ENCODE measurements around the gene TMPRSS9.

TMPRSS9 gene

GRCh38 chr19:2329501-2329916 is 30.6 kb upstream of the TMPRSS9 start:
- peak overlapping the region; percentile 99 for H3K4me3 ChIP-seq (replicated peaks; ENCODE audit: low read depth, low read length)
- DNase-seq (ENCODE audit: extremely low read depth, low read depth): no peak
- TF ChIP-seq CTCF (IDR thresholded peaks at IDR 0.05; ENCODE audit: low read depth, low read length, missing control alignments): no peak

- H3K4me3 ChIP-seq (replicated peaks; ENCODE audit: low read depth, low read length): no peak overlapping the region; the same call in 1 of the 2 replicates
- TF ChIP-seq CTCF (IDR thresholded peaks at IDR 0.05; ENCODE audit: low read depth, low read length, missing control alignments): no peak
- DNase-seq (ENCODE audit: extremely low read depth, low read depth): no peak
These were observed 29.8 kb upstream of the TMPRSS9 start for GRCh38 chr19:2330255-2330631.

- no peak for TF ChIP-seq CTCF (IDR thresholded peaks at IDR 0.05; ENCODE audit: low read depth, low read length, missing control alignments)
- H3K4me3 ChIP-seq (replicated peaks; ENCODE audit: low read depth, low read length): no peak overlapping the region
- DNase-seq (ENCODE audit: extremely low read depth, low read depth): no peak
These were observed 29.3 kb upstream of the TMPRSS9 start for GRCh38 chr19:2330632-2331284.

GRCh38 chr19:2331601-2332246 is 28.3 kb upstream of the TMPRSS9 start:
- DNase-seq (ENCODE audit: extremely low read depth, low read depth): no peak
- H3K4me3 ChIP-seq (replicated peaks; ENCODE audit: low read depth, low read length): no peak overlapping the region
- TF ChIP-seq CTCF (IDR thresholded peaks at IDR 0.05; ENCODE audit: low read depth, low read length, missing control alignments): no peak

- no peak overlapping the region for H3K4me3 ChIP-seq (replicated peaks; ENCODE audit: low read depth, low read length)
- no peak for TF ChIP-seq CTCF (IDR thresholded peaks at IDR 0.05; ENCODE audit: low read depth, low read length, missing control alignments)
- DNase-seq (ENCODE audit: extremely low read depth, low read depth): no peak
These were observed 27.6 kb upstream of the TMPRSS9 start for GRCh38 chr19:2332341-2333026.

- TF ChIP-seq CTCF (IDR thresholded peaks at IDR 0.05; ENCODE audit: low read depth, low read length, missing control alignments): no peak
- no peak for DNase-seq (ENCODE audit: extremely low read depth, low read depth)
- H3K4me3 ChIP-seq (replicated peaks; ENCODE audit: low read depth, low read length): no peak overlapping the region
These were observed 26.8 kb upstream of the TMPRSS9 start for GRCh38 chr19:2333027-2333806.
